Breast epithelium (tissue), 4 donors: Measurements from ENCODE around the gene C1orf21. TPM values are rescaled to one million over a fixed set of nuclear protein-coding genes. Genes with fewer than 3 reads are reported as not detected.
A peak's percentile ranks its signal among the peaks of the same experiment; 100 is the strongest.

Experiments
- DNase-seq, 2 donors: peaks; one replicate each; pipeline ENCODE4 v3.0.0-alpha.2; 2019; ENCODE audit warnings: low spot score in 2 of 2
- H3K27ac ChIP-seq, 2 donors: fragments of 200-600 bp; sonication (generic) in 1 of 2; one replicate each; pipeline ENCODE4 v1.5.1; 2016 to 2019; ENCODE audit warnings: mild to moderate bottlenecking in 1 of 2
- H3K27me3 ChIP-seq, 2 donors: fragments of 200-600 bp; sonication (generic) in 1 of 2; one replicate each; pipeline versions ENCODE4 v1.5.1 to v1.6.0; 2017 to 2019; ENCODE audit warnings: control low read depth in 1 of 2, mild to moderate bottlenecking in 1 of 2
- H3K36me3 ChIP-seq: fragments of 200-600 bp; one replicate; pipeline ENCODE4 v1.5.1; 2019
- H3K4me1 ChIP-seq, 2 donors: fragments of 200-600 bp; sonication (generic); one replicate each; pipeline ENCODE4 v1.5.1; 2016 to 2019; ENCODE audit warnings: control low read depth in 1 of 2
- H3K4me3 ChIP-seq, 3 donors: fragments of 200-600 bp; sonication (generic); 1 replicate in 2 of 3; 2 replicates in 1 of 3; pipeline ENCODE4 v1.5.1; 2016 to 2019; ENCODE audit warnings: mild to moderate bottlenecking in 3 of 3, moderate library complexity in 2 of 3
- H3K9me3 ChIP-seq, 2 donors: fragments of 200-600 bp; sonication (generic) in 1 of 2; one replicate each; pipeline ENCODE4 v1.5.1; 2016 to 2019; ENCODE audit warnings: control low read depth in 1 of 2
- POLR2A ChIP-seq: fragments of 450-650 bp; IDR thresholded peaks from one replicate; pipeline ENCODE4 v1.6.1; 2016; ENCODE audit warnings: antibody characterized with exemption, mild to moderate bottlenecking, moderate library complexity
- POLR2AphosphoS5 ChIP-seq, 3 donors: sonication (generic); formaldehyde crosslinking; IDR thresholded peaks; one replicate each; pipeline ENCODE4 v1.6.1; 2017; ENCODE audit warnings: antibody characterized with exemption in 3 of 3
- intact Hi-C: fragments of 100-400 bp; cut with DNase I; formaldehyde crosslinking; loops from one replicate; pipeline ENCODE4 v1.15.1; 2023; ENCODE audit warnings: low total_unique reads
- total RNA-seq, 3 donors: library from RNA; depleted of rRNA; stranded (reverse); fragments of >200 nt; gene quantifications; one replicate each; pipeline ENCODE4 v1.1.0, GENCODE V29; 2016
- TF ChIP-seq, protein P1 (sequence below), 3 donors: fragments of 450-650 bp; IDR thresholded peaks; one replicate each; pipeline ENCODE4 v1.5.1; 2016 to 2017; ENCODE audit warnings: antibody characterized with exemption in 3 of 3, mild to moderate bottlenecking in 3 of 3, moderate library complexity in 3 of 3

The C1orf21 gene
- total RNA-seq, 3 donors from 2014 or later = 31.5 to 75.7 (median 54.7) TPM

DNA sequence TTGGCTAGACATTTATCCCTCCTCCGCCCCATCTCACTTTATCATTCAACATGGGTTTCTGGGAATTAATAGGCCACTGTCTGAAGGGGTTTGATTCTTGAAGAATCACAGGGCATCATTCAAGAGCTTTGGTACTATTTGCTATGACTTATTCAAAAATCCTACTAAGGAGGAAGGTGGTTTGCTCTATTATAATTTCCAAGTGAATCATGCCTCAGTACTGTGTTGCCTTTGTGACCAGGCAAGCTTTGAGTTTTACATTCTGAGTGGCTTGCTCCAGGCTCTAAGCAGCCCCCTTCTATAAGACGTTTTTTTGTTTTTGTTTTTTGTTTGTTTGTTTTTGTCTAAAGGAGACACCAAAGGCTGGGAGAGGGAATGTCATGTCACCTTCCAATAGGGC lies 2.6 kb downstream of the C1orf21 start:
- H3K4me1 ChIP-seq = no peaks in the 10 kb centered on the region
- intact Hi-C loops = no loop called here

DNA sequence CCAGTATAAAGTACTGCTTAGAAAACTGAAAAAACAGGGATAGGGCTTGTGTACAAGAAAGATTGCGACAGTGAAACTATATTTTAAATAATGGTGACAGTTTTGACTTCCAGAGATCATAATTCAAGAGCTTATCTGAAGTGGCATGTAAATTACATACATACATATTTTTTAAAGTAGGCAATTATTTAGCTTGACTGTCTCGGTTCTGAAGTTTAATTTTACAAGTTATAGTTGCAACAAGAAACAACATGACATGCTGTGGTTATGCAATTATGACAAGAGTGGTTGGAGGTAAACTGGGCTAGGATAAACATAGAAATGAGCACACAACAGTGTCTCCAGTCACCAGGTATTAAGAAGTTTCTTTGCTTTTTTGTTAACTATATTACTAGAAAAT lies 4.1 kb downstream of the C1orf21 start:
- H3K4me3 ChIP-seq = peak overlapping the region in 1 of 3 donors; percentile 86
- intact Hi-C loops = no loop called here
- no peaks in the 10 kb centered on the region for H3K36me3 ChIP-seq
- H3K27me3 ChIP-seq = no peaks in the 10 kb centered on the region
- TF ChIP-seq, protein P1, sequence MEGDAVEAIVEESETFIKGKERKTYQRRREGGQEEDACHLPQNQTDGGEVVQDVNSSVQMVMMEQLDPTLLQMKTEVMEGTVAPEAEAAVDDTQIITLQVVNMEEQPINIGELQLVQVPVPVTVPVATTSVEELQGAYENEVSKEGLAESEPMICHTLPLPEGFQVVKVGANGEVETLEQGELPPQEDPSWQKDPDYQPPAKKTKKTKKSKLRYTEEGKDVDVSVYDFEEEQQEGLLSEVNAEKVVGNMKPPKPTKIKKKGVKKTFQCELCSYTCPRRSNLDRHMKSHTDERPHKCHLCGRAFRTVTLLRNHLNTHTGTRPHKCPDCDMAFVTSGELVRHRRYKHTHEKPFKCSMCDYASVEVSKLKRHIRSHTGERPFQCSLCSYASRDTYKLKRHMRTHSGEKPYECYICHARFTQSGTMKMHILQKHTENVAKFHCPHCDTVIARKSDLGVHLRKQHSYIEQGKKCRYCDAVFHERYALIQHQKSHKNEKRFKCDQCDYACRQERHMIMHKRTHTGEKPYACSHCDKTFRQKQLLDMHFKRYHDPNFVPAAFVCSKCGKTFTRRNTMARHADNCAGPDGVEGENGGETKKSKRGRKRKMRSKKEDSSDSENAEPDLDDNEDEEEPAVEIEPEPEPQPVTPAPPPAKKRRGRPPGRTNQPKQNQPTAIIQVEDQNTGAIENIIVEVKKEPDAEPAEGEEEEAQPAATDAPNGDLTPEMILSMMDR (IDR thresholded peaks at IDR 0.05) = no peak
- no peak for TF ChIP-seq POLR2A
- H3K4me1 ChIP-seq = no peaks in the 10 kb centered on the region
- H3K27ac ChIP-seq = peak overlapping the region; percentile 50 to 91
- no peaks in the 10 kb centered on the region for H3K9me3 ChIP-seq
- no peak for DNase-seq

More for the DNA sequence above, 2.6 kb downstream of the C1orf21 start:
- Histone ChIP-seq H3K4me3 (peak overlapping the region; percentile 86 to 98 (median 92)), H3K36me3 (no peaks in the 10 kb centered on the region), H3K9me3 (no peaks in the 10 kb centered on the region), H3K27ac (peak overlapping the region; percentile 91 to 93), H3K27me3 (no peaks in the 10 kb centered on the region)
- DNase-seq = no peak
- TF ChIP-seq, protein P1 (IDR thresholded peaks at IDR 0.05) = no peak
- no peak for TF ChIP-seq POLR2A
- TF ChIP-seq POLR2AphosphoS5 (IDR thresholded peaks at IDR 0.05) = no peak

DNA sequence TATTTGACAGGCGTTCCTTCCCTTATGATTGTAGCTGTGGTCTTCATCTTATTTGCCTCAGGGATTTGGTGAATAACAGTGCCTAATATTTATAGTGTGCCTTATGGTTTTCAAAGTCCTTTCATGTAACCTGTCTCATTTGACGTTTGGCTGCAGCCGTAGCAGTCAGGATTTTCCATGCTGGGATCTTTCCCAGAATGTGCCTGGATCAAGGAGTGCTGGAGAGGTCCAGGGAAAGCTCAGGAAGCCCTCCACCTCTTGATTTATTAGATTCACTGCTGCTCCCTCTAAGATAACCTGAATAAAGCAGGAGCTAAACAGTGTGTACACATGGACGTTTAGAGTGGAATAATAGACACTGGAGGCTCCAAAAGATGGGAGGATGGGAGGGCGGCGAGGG lies 5.2 kb downstream of the C1orf21 start:
- no peaks in the 10 kb centered on the region for H3K27me3 ChIP-seq
- H3K4me3 ChIP-seq = no peak overlapping the region
- intact Hi-C loops = no loop called here
- H3K36me3 ChIP-seq = no peaks in the 10 kb centered on the region
- no peaks in the 10 kb centered on the region for H3K4me1 ChIP-seq
- DNase-seq = no peak
- TF ChIP-seq POLR2AphosphoS5 (IDR thresholded peaks at IDR 0.05) (no peak), POLR2A (no peak)
- TF ChIP-seq, protein P1 (IDR thresholded peaks at IDR 0.05) = no peak
- H3K9me3 ChIP-seq = no peaks in the 10 kb centered on the region
- peak overlapping the region; percentile 49 to 59 for H3K27ac ChIP-seq

DNA sequence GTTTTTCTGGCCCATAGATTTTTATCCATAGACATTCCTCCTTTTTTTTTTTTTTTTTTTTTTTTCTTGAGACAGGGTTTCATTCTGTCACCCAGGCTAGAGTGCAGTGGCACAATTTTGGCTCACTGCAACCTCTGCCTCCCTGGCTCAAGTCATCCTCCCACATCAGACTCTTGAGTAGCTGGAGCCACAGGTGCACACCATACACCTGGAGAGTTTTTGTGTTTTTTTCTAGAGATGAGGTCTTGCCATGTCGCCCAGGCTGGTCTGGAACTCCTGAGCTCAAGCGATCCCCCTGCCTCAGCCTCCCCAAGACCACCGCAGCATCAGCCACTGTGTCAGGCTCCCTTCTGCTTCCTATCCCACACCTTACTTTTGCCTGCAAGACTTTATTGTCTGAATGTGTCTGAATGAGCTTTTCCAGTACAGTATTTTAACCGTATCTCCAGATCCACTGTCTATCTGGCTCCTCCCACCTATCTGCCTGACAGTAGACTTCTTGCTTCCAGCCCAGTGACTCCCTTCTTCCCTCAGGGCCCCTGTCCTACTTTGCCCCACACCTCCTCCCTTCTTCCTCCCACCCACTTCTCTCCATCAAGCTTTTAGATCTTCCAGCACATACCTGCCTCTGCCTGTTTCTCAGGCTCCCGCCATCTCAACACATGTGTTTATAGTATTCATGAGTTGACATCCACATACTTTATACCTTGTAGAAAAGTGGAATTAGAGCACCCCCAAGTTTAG lies 6.1 kb downstream of the C1orf21 start:
- H3K27me3 ChIP-seq = no peaks in the 10 kb centered on the region
- no peaks in the 10 kb centered on the region for H3K36me3 ChIP-seq
- H3K4me3 ChIP-seq = no peak overlapping the region
- H3K4me1 ChIP-seq = no peaks in the 10 kb centered on the region
- no peak for TF ChIP-seq POLR2A
- no peak for TF ChIP-seq POLR2AphosphoS5 (IDR thresholded peaks at IDR 0.05)
- TF ChIP-seq, protein P1 (IDR thresholded peaks at IDR 0.05) = no peak
- no peak for DNase-seq
- intact Hi-C loops = no loop called here
- H3K9me3 ChIP-seq = no peaks in the 10 kb centered on the region
- peak overlapping the region; percentile 49 to 71 for H3K27ac ChIP-seq

DNA sequence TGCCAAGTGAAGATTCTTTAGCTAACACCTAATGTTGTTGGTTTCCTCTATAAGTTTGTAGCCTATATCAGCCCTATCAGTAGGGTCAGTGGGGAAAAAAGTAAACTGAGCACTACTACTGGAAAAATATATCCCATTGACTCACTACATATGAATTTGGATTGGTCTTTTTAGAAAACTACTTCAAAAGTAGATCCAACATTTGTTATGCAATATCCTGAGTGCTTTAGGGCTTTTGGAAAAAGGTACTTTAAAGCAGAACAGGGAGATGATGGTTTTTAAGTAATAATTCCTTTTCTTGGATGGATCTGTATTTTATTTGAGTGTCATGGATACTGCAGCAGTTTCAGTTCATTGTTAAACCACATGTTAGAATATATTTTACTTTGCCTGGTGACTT lies 7.1 kb downstream of the C1orf21 start:
- H3K27ac ChIP-seq = peak overlapping the region; percentile 49 to 71
- no peaks in the 10 kb centered on the region for H3K9me3 ChIP-seq
- H3K36me3 ChIP-seq = no peaks in the 10 kb centered on the region
- DNase-seq = no peak
- H3K4me3 ChIP-seq = no peak overlapping the region
- intact Hi-C loops = no loop called here
- TF ChIP-seq POLR2A (no peak), POLR2AphosphoS5 (IDR thresholded peaks at IDR 0.05) (no peak)
- TF ChIP-seq, protein P1 (IDR thresholded peaks at IDR 0.05) = no peak
- H3K4me1 ChIP-seq = peaks cover 0 to 3% of the 10 kb centered on the region in 2 donors
- no peaks in the 10 kb centered on the region for H3K27me3 ChIP-seq
